Neuronal stem cell (in vitro differentiated cells): Measurements from ENCODE around the gene BTRC.

Source experiments
- DNase-seq: peaks from one replicate; pipeline ENCODE4 v3.0.0-alpha.2; 2013; ENCODE audit warnings: low spot score
- H2AFZ ChIP-seq: one replicate; pipeline ENCODE4 v1.6.1; 2013; ENCODE audit warnings: mild to moderate bottlenecking, low read length, inconsistent platforms
- H2AK5ac ChIP-seq: 2 replicates; pipeline ENCODE4 v1.6.1; 2013; ENCODE audit warnings: low read depth, mild to moderate bottlenecking, inconsistent platforms, low read length, moderate library complexity, mixed read lengths
- H2BK120ac ChIP-seq: 2 replicates; pipeline ENCODE4 v1.6.1; 2013; ENCODE audit warnings: low read depth, mild to moderate bottlenecking, inconsistent platforms, low read length, moderate library complexity, mixed read lengths
- H2BK12ac ChIP-seq: one replicate; pipeline ENCODE4 v1.6.1; 2013; ENCODE audit warnings: low read length, inconsistent platforms
- H2BK15ac ChIP-seq: 2 replicates; pipeline ENCODE4 v1.6.1; 2013; ENCODE audit warnings: mild to moderate bottlenecking, low read length, inconsistent platforms, mixed read lengths
- H2BK5ac ChIP-seq: one replicate; pipeline ENCODE4 v1.6.1; 2013; ENCODE audit warnings: inconsistent platforms, mild to moderate bottlenecking, low read length, moderate library complexity
- H3K14ac ChIP-seq: one replicate; pipeline ENCODE4 v1.6.1; 2013; ENCODE audit warnings: low read length, inconsistent platforms
- H3K18ac ChIP-seq: 2 replicates; pipeline ENCODE4 v1.6.1; 2013; ENCODE audit warnings: low read length, inconsistent platforms
- H3K23ac ChIP-seq: 2 replicates; pipeline ENCODE4 v1.6.1; 2013; ENCODE audit warnings: low read depth, mild to moderate bottlenecking, mixed read lengths, low read length, inconsistent platforms; ENCODE audit not compliant: poor library complexity
- H3K27ac ChIP-seq: replicated peaks from 3 replicates; pipeline ENCODE4 v1.5.1; 2013; ENCODE audit warnings: low read length, inconsistent platforms
- H3K27me3 ChIP-seq, 3 experiments: 2 replicates each; pipeline ENCODE4 v1.6.1; 2013; ENCODE audit warnings: low read length in 3 of 3, mild to moderate bottlenecking in 2 of 3, inconsistent platforms in 1 of 3, low read depth in 1 of 3, mixed read lengths in 1 of 3, moderate library complexity in 1 of 3; ENCODE audit not compliant: control insufficient read depth in 3 of 3, insufficient read depth in 3 of 3
- H3K36me3 ChIP-seq, 2 donors: replicated peaks in 1 of 2; 2 replicates each; pipeline ENCODE4 v1.6.1; 2013; ENCODE audit warnings: low read length in 2 of 2; ENCODE audit not compliant: control insufficient read depth in 2 of 2, insufficient read depth in 2 of 2
- H3K4ac ChIP-seq: 2 replicates; pipeline ENCODE4 v1.6.1; 2013; ENCODE audit warnings: inconsistent platforms, mild to moderate bottlenecking, low read length, moderate library complexity
- H3K4me1 ChIP-seq, 2 donors: 1 replicate in 1 of 2; 2 replicates in 1 of 2; pipeline ENCODE4 v1.6.1; 2013; ENCODE audit warnings: low read length in 2 of 2, low read depth in 1 of 2; ENCODE audit not compliant: control insufficient read depth in 2 of 2, insufficient read depth in 1 of 2
- H3K4me2 ChIP-seq: one replicate; pipeline ENCODE4 v1.6.1; 2013; ENCODE audit warnings: mild to moderate bottlenecking, low read length, inconsistent platforms; ENCODE audit not compliant: insufficient read depth, poor library complexity, severe bottlenecking
- H3K4me3 ChIP-seq, 2 donors: 2 replicates each; pipeline ENCODE4 v1.5.1; 2013; ENCODE audit warnings: low read length in 2 of 2, mild to moderate bottlenecking in 2 of 2, inconsistent platforms in 1 of 2, moderate library complexity in 1 of 2
- H3K79me1 ChIP-seq: one replicate; pipeline ENCODE4 v1.6.1; 2013; ENCODE audit warnings: low read depth, mild to moderate bottlenecking, inconsistent platforms, low read length, moderate library complexity
- H3K9ac ChIP-seq: one replicate; pipeline ENCODE4 v1.6.1; 2013; ENCODE audit warnings: mild to moderate bottlenecking, low read depth, low read length, inconsistent platforms; ENCODE audit not compliant: poor library complexity
- H3K9me3 ChIP-seq, 2 donors: replicated peaks in 1 of 2; 2 replicates each; pipeline versions ENCODE3 to v1.6.1; 2013; ENCODE audit warnings: low read length in 2 of 2, mild to moderate bottlenecking in 2 of 2, inconsistent platforms in 1 of 2, low read depth in 1 of 2, mixed read lengths in 1 of 2, moderate library complexity in 1 of 2; ENCODE audit not compliant: control insufficient read depth in 2 of 2, insufficient read depth in 1 of 2
- H4K8ac ChIP-seq: one replicate; pipeline ENCODE4 v1.6.1; 2013; ENCODE audit warnings: low read depth, mild to moderate bottlenecking, inconsistent platforms, low read length, moderate library complexity
- H4K91ac ChIP-seq: one replicate; pipeline ENCODE4 v1.6.1; 2013; ENCODE audit warnings: low read length, low read depth, mild to moderate bottlenecking, inconsistent platforms; ENCODE audit not compliant: poor library complexity
- WGBS, 2 donors: extraction: QIAGEN DNeasy Blood & Tissue Kit; methylation state at CpG; one replicate each; pipeline ENCODE4 v1.1.7; 2013; ENCODE audit warnings: missing lambda C conversion rate in 2 of 2, mixed read lengths in 1 of 2; ENCODE audit not compliant: insufficient read length in 2 of 2, insufficient replicate concordance in 1 of 2; ENCODE audit errors: extremely low coverage in 2 of 2; 5-methylcytosine and 5-hydroxymethylcytosine counted together

Gene BTRC

DNA sequence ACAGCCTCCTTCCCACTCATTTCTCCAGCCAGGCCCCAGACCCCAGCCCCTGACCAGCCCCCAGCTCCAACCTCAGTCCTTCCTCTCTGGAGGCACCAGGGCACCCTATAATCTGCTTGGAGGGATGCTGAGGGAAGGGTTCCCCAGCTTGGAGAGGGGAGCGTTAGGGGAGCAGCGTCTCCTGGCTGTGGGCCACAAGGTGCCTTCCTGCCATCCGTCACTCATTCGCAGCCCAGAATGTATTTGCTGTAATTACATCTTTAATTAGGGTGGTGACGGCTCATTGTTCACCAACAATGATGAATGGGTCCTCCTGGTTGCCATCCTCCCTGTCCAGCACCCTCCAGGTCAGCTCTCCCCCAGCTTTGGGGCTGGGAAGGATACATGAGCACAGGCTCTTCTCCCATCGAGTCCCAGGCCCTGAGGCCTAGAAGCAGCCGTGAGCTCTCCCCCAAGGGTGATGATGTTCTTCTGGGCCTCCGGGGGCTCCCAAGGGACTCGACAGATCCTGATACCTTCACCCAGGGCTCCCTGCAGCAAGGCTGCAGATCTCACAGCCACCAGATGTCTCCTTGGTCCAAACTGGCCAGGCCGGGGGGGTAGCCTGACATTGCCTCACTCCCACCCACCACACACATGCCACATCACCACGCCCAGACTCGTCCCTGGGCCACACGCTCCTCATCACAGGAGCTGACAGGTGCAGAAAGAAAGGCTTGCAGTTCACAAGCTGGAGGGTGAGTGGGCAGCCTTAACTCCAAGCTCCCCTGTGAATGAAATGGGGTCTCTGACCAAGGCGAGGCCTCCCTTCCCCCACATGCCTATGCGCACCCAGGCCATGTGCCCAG lies 207.3 kb downstream of the BTRC start:
- H3K27me3 ChIP-seq, result peaks cover 0 to 39% (median 4%) of the 10 kb centered on the region in 3 experiments
- DNase-seq, result no peak
- no peak overlapping the region for H4K8ac ChIP-seq
- no peaks in the 10 kb centered on the region for H3K36me3 ChIP-seq
- H4K91ac ChIP-seq, result no peak overlapping the region
- peaks cover 0 to 2% of the 10 kb centered on the region in 2 donors for H3K9me3 ChIP-seq
- no peak overlapping the region for H3K23ac ChIP-seq
- H2AK5ac ChIP-seq, result peak overlapping the region; percentile 83
- H3K27ac ChIP-seq, result no peak overlapping the region
- peak overlapping the region; percentile 60 for H3K4ac ChIP-seq
- peak overlapping the region; percentile 64 for H3K9ac ChIP-seq
- H3K79me1 ChIP-seq, result no peaks in the 10 kb centered on the region
- peak overlapping the region; percentile 34 for H2BK5ac ChIP-seq
- peaks cover 0 to 3% of the 10 kb centered on the region in 2 donors for H3K4me1 ChIP-seq
- H3K14ac ChIP-seq, result peak overlapping the region; percentile 13
- H3K4me2 ChIP-seq, result no peak overlapping the region
- H3K18ac ChIP-seq, result peak overlapping the region; percentile 16
- H2AFZ ChIP-seq, result no peak overlapping the region
- H2BK15ac ChIP-seq, result peak overlapping the region; percentile 49
- H3K4me3 ChIP-seq, result no peak overlapping the region
- no peak overlapping the region for H2BK120ac ChIP-seq
- WGBS, 2 donors, result no CpG with 5 or more reads among the region's 15 CpGs
- H2BK12ac ChIP-seq, result no peak overlapping the region

DNA sequence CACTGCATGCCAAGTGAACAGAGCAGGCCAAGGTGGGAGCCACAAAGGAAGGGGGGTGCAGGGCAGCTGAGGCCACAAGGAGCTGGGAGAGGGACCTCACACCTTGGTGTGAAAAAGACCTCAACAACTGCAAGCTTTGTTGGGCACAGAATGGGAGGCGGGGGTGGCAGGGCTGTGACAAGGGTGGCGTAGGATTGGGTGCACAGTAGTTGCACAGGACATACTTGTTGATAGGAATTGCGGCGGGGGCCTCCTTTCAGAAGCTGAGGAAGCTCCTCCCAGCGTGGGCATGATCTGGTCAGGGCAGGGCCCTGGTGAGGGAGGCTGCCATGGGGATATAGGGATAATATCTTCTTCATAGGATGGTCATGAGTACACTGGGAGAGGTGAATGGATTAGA lies 208.3 kb downstream of the BTRC start:
- Histone ChIP-seq H3K79me1 (no peaks in the 10 kb centered on the region), H2BK5ac (no peak overlapping the region), H3K9me3 (no peaks in the 10 kb centered on the region), H3K27ac (no peak overlapping the region), H4K8ac (no peak overlapping the region), H4K91ac (no peak overlapping the region), H2AFZ (no peak overlapping the region), H2BK12ac (no peak overlapping the region), H3K4me2 (no peak overlapping the region), H2BK15ac (no peak overlapping the region), H3K9ac (no peak overlapping the region), H3K4me1 (peaks cover 0 to 7% of the 10 kb centered on the region in 2 donors), H3K23ac (no peak overlapping the region), H3K4me3 (no peak overlapping the region), H2AK5ac (peak overlapping the region; percentile 42), H3K14ac (no peak overlapping the region), H3K36me3 (no peaks in the 10 kb centered on the region), H2BK120ac (no peak overlapping the region), H3K4ac (no peak overlapping the region), H3K18ac (no peak overlapping the region), H3K27me3 (peaks cover 0 to 48% (median 12%) of the 10 kb centered on the region in 3 experiments)
- WGBS, 2 donors, result no CpG with 5 or more reads among the region's 5 CpGs
- DNase-seq, result no peak

DNA sequence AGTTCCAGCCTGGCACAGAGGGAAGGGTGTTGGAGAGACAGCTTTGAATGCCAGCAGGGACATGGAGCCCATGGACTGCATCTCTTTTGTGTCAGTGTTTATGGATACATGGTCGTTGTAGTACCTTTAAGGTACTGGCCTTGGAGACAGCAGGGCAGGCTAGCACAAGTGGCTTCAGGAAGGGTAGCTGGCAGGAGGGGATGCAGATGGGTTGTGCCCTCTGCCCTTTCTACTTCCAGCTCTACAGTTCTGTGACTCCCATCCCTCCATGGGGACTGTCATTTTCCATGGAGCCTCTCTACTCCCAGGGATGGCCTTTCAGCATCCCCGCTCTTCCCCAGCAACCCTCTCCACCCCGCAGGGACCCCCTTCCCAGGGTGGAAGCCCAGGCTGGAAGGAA lies 209.0 kb downstream of the BTRC start:
- peaks cover 0 to 7% of the 10 kb centered on the region in 2 donors for H3K4me1 ChIP-seq
- no peak overlapping the region for H3K9ac ChIP-seq
- H2BK120ac ChIP-seq, result no peak overlapping the region
- no peak overlapping the region for H2AFZ ChIP-seq
- DNase-seq, result no peak
- WGBS, 2 donors, result no CpG with 5 or more reads among the region's 3 CpGs
- H3K14ac ChIP-seq, result no peak overlapping the region
- peaks cover 0 to 56% (median 17%) of the 10 kb centered on the region in 3 experiments for H3K27me3 ChIP-seq
- H3K4me2 ChIP-seq, result no peak overlapping the region
- H4K91ac ChIP-seq, result no peak overlapping the region
- no peaks in the 10 kb centered on the region for H3K79me1 ChIP-seq
- peak overlapping the region; percentile 19 for H3K18ac ChIP-seq
- H3K9me3 ChIP-seq, result no peaks in the 10 kb centered on the region
- H3K4ac ChIP-seq, result no peak overlapping the region
- H3K27ac ChIP-seq, result no peak overlapping the region
- no peak overlapping the region for H3K4me3 ChIP-seq
- no peak overlapping the region for H4K8ac ChIP-seq
- no peak overlapping the region for H3K23ac ChIP-seq
- H3K36me3 ChIP-seq, result no peaks in the 10 kb centered on the region
- H2BK15ac ChIP-seq, result no peak overlapping the region
- no peak overlapping the region for H2BK12ac ChIP-seq
- H2AK5ac ChIP-seq, result no peak overlapping the region
- H2BK5ac ChIP-seq, result no peak overlapping the region

DNA sequence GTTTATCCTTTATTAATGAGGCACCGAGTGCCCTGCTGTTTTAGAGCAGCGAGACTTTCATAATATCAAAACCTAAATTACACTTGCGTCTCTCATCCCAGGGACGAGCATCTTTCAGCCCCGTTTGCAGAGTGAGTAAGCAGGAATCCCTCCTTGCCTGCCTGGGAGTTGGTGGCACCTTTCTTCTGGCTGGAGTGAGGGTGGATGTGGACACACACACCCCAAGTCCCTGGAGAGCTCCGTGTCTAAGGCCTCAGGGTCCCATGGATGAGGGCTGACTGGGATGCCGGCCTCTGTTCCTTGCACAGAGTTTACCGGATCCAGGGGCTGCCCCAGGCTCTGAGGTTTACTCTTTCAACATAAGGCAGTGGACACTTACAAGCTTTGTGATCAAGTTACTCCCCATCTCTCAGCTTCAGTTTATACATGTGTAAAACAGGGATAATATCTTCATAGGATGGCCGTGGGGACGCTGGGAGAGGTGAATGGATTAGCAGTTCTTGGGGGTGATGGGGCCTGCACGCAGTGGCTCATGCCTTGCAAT lies 209.6 kb downstream of the BTRC start:
- no peak overlapping the region for H2BK15ac ChIP-seq
- no peak overlapping the region for H3K9ac ChIP-seq
- no peak overlapping the region for H2AFZ ChIP-seq
- no peak overlapping the region for H3K4me2 ChIP-seq
- H3K79me1 ChIP-seq, result no peaks in the 10 kb centered on the region
- H2BK5ac ChIP-seq, result no peak overlapping the region
- no peaks in the 10 kb centered on the region for H3K36me3 ChIP-seq
- H3K4me3 ChIP-seq, result no peak overlapping the region
- peaks cover 0 to 62% (median 21%) of the 10 kb centered on the region in 3 experiments for H3K27me3 ChIP-seq
- no peak overlapping the region for H2AK5ac ChIP-seq
- DNase-seq, result no peak
- no peak overlapping the region for H2BK12ac ChIP-seq
- no peak overlapping the region for H3K4ac ChIP-seq
- H3K9me3 ChIP-seq, result no peaks in the 10 kb centered on the region
- no peak overlapping the region for H3K27ac ChIP-seq
- no CpG with 5 or more reads among the region's 11 CpGs for WGBS, 2 donors
- H3K23ac ChIP-seq, result no peak overlapping the region
- H4K91ac ChIP-seq, result no peak overlapping the region
- H3K14ac ChIP-seq, result no peak overlapping the region
- H3K4me1 ChIP-seq, result peaks cover 0 to 7% of the 10 kb centered on the region in 2 donors
- peak overlapping the region; percentile 77 for H2BK120ac ChIP-seq
- no peak overlapping the region for H4K8ac ChIP-seq
- H3K18ac ChIP-seq, result no peak overlapping the region
